HepG2 (cell line): Measurements from ENCODE around the gene ARSB. TPM values are rescaled to one million over a fixed set of nuclear protein-coding genes. Genes with fewer than 3 reads are reported as not detected.

Experiments
- E2F5 ChIP-seq: sonication (generic); formaldehyde crosslinking; conservative IDR thresholded peaks from 2 replicates; pipeline ENCODE4 v1.4.0; 2020; ENCODE audit warnings: missing genetic modification reagents
- GFI1 ChIP-seq: sonication (generic); formaldehyde crosslinking; IDR thresholded peaks from 2 replicates; pipeline ENCODE4 v1.5.0; 2020; ENCODE audit warnings: missing genetic modification reagents, mild to moderate bottlenecking, borderline replicate concordance
- GRHL1 ChIP-seq: sonication (generic); formaldehyde crosslinking; conservative IDR thresholded peaks from 2 replicates; pipeline ENCODE4 v1.8.0; 2022; ENCODE audit warnings: missing genetic modification reagents
- IRF9 ChIP-seq: sonication (generic); formaldehyde crosslinking; IDR thresholded peaks from 2 replicates; pipeline ENCODE4 v1.8.0; 2022; ENCODE audit warnings: missing genetic modification reagents, mild to moderate bottlenecking, borderline replicate concordance
- JUND ChIP-seq: sonication (generic); formaldehyde crosslinking; IDR thresholded peaks from 2 replicates; pipeline ENCODE4 v1.8.0; 2022; ENCODE audit warnings: mild to moderate bottlenecking, missing genetic modification reagents
- KLF9 ChIP-seq: IDR thresholded peaks from 2 replicates; pipeline ENCODE4 v1.6.1; 2016; ENCODE audit warnings: low read depth
- MLXIP ChIP-seq: sonication (generic); formaldehyde crosslinking; IDR thresholded peaks from 2 replicates; pipeline ENCODE4 v1.9.0; 2021; ENCODE audit warnings: missing genetic modification reagents, borderline replicate concordance
- SNAI1 ChIP-seq: sonication (generic); formaldehyde crosslinking; IDR thresholded peaks from 2 replicates; pipeline ENCODE4 v1.5.0; 2020; ENCODE audit warnings: mild to moderate bottlenecking, missing genetic modification reagents, borderline replicate concordance
- TERF1 ChIP-seq: sonication (generic); formaldehyde crosslinking; IDR thresholded peaks from 2 replicates; pipeline ENCODE4 v1.8.0; 2022; ENCODE audit warnings: mild to moderate bottlenecking, missing genetic modification reagents, moderate library complexity
- THYN1 ChIP-seq: sonication (generic); formaldehyde crosslinking; IDR thresholded peaks from 2 replicates; pipeline ENCODE4 v1.8.1; 2023; ENCODE audit warnings: low read depth, mild to moderate bottlenecking, moderate library complexity, missing genetic modification reagents, borderline replicate concordance
- ZNF609 ChIP-seq: sonication (generic); formaldehyde crosslinking; IDR thresholded peaks from 2 replicates; pipeline ENCODE4 v1.4.0; 2020; ENCODE audit warnings: mild to moderate bottlenecking, missing genetic modification reagents, borderline replicate concordance
- polyA plus RNA-seq, 8 experiments: library from polyadenylated mRNA; depleted of rRNA in 3 of 8; stranded (reverse) in 7 of 8; unstranded in 1 of 8; fragments of >200 nt; fragmentation: Illumina TruSeq in 4 of 8; extraction: Trizol in 4 of 8; gene quantifications; 2 replicates each; pipeline versions ENCODE4 v1.2.1 to v1.2.3, GENCODE V29; 2011 to 2016; ENCODE audit warnings: low read depth in 4 of 8, missing spikeins in 1 of 8, mixed read lengths in 1 of 8; ENCODE audit not compliant: insufficient read depth in 1 of 8
- total RNA-seq, 5 experiments: library from RNA; depleted of rRNA; stranded (reverse); fragments of >200 nt; fragmentation: Illumina TruSeq; extraction: Trizol; gene quantifications; 2 replicates each; pipeline ENCODE4 v1.2.3, GENCODE V29; 2016; ENCODE audit warnings: low read depth in 1 of 5

The ARSB gene
- total and polyA plus RNA-seq, 2 of the 13 experiments (the other 11 are each of a cell fraction or from before 2014, with no cell fraction given): 52.6 to 66.4 TPM

GRCh38 chr5:78727786-78728761 lies 257.0 kb downstream of the ARSB start (continued):
- TF ChIP-seq IRF9 (CRISPR knock-in tag) (no peak), KLF9 (CRISPR knock-in tag) (no peak), E2F5 (CRISPR knock-in tag) (no peak), TERF1 (CRISPR knock-in tag) (no peak), THYN1 (CRISPR knock-in tag) (no peak), MLXIP (CRISPR knock-in tag) (no peak), GFI1 (CRISPR knock-in tag) (no peak), ZNF609 (CRISPR knock-in tag) (no peak), JUND (no peak), SNAI1 (CRISPR knock-in tag) (no peak), GRHL1 (CRISPR knock-in tag) (no peak)
